Measurements from ENCODE around the gene VTI1A. TPM values are rescaled to one million over a fixed set of nuclear protein-coding genes. Genes with fewer than 3 reads are reported as not detected.

Gene VTI1A
- total RNA-seq, 3 donors from 2014 or later (not counting 1 experiment from before 2014, with no cell fraction given): 62.6 to 77.6 (median 68.2) TPM

GRCh38 chr10:112721080-112721698 lies 274.2 kb downstream of the VTI1A start:
- 63% methylated on average over 3 of the region's 5 CpGs for WGBS (ENCODE audit: insufficient coverage)
- H3K4me1 ChIP-seq (ENCODE audit: control insufficient read depth, insufficient read depth, low read length): no peaks in the 10 kb centered on the region
- H3K4me3 ChIP-seq (ENCODE audit: low read length): no peak overlapping the region
- no peak overlapping the region for H3K4me3 Mint-ChIP-seq
- peaks cover 5 to 7% of the 10 kb centered on the region in 2 donors for H3K4me1 Mint-ChIP-seq
- H3K27ac Mint-ChIP-seq: no peak overlapping the region
- no peaks in the 10 kb centered on the region for H3K9me3 ChIP-seq (ENCODE audit: control insufficient read depth, insufficient read depth, low read length)
- H3K36me3 Mint-ChIP-seq: no peaks in the 10 kb centered on the region
- ATAC-seq (peak in 1 of 3 donors; percentile 72), DNase-seq (peak in 1 of 2 donors; percentile 61)
- intact Hi-C loops (cut with micrococcal nuclease): loop anchor here (1.0 to 2.0 kb wide), 2 partner anchors 406 to 664 kb away; no protein-coding TSS in a partner anchor
- no peaks in the 10 kb centered on the region for H3K9me3 Mint-ChIP-seq
- no peak overlapping the region for H3K27ac ChIP-seq (ENCODE audit: low read length)
- TF ChIP-seq CTCF (IDR thresholded peaks at IDR 0.05): peak; percentile 66
- H3K27me3 Mint-ChIP-seq (ENCODE audit: low read depth in 2 of 2): no peaks in the 10 kb centered on the region
- no peaks in the 10 kb centered on the region for H3K36me3 ChIP-seq (ENCODE audit: control insufficient read depth, insufficient read depth, low read length)
- H3K27me3 ChIP-seq (ENCODE audit: control insufficient read depth, insufficient read depth, low read length): no peaks in the 10 kb centered on the region

GRCh38 chr10:112722758-112723157 lies 275.7 kb downstream of the VTI1A start:
- Histone ChIP-seq H3K4me1 (ENCODE audit: control insufficient read depth, insufficient read depth, low read length) (no peaks in the 10 kb centered on the region), H3K36me3 (ENCODE audit: control insufficient read depth, insufficient read depth, low read length) (no peaks in the 10 kb centered on the region), H3K9me3 (ENCODE audit: control insufficient read depth, insufficient read depth, low read length) (no peaks in the 10 kb centered on the region), H3K4me3 (ENCODE audit: low read length) (no peak overlapping the region), H3K27me3 (ENCODE audit: control insufficient read depth, insufficient read depth, low read length) (no peaks in the 10 kb centered on the region), H3K27ac (ENCODE audit: low read length) (no peak overlapping the region)
- Mint-ChIP-seq H3K4me3 (no peak overlapping the region), H3K9me3 (no peaks in the 10 kb centered on the region), H3K27ac (no peak overlapping the region), H3K36me3 (no peaks in the 10 kb centered on the region), H3K4me1 (peaks cover 5 to 7% of the 10 kb centered on the region in 2 donors), H3K27me3 (ENCODE audit: low read depth in 2 of 2) (no peaks in the 10 kb centered on the region)
- intact Hi-C loops (cut with micrococcal nuclease): no loop called here
- ATAC-seq: no peak
- 85% methylated on average over 2 of the region's 3 CpGs for WGBS (ENCODE audit: insufficient coverage)
- DNase-seq: no peak
- no peak for TF ChIP-seq CTCF (IDR thresholded peaks at IDR 0.05)

GRCh38 chr10:112723876-112724275 lies 276.9 kb downstream of the VTI1A start:
- Mint-ChIP-seq H3K9me3 (no peaks in the 10 kb centered on the region), H3K36me3 (no peaks in the 10 kb centered on the region)
- intact Hi-C loops (cut with micrococcal nuclease): no loop called here

More at GRCh38 chr10:112723876-112724275, 276.9 kb downstream of the VTI1A start:
- Histone ChIP-seq H3K27me3 (ENCODE audit: control insufficient read depth, insufficient read depth, low read length) (no peaks in the 10 kb centered on the region), H3K27ac (ENCODE audit: low read length) (no peak overlapping the region), H3K36me3 (ENCODE audit: control insufficient read depth, insufficient read depth, low read length) (no peaks in the 10 kb centered on the region), H3K9me3 (ENCODE audit: control insufficient read depth, insufficient read depth, low read length) (no peaks in the 10 kb centered on the region), H3K4me1 (ENCODE audit: control insufficient read depth, insufficient read depth, low read length) (no peaks in the 10 kb centered on the region), H3K4me3 (ENCODE audit: low read length) (no peak overlapping the region)
- no peak for DNase-seq
- no peak overlapping the region for H3K4me3 Mint-ChIP-seq
- peaks cover 0 to 7% of the 10 kb centered on the region in 2 donors for H3K4me1 Mint-ChIP-seq
- ATAC-seq: no peak
- H3K27ac Mint-ChIP-seq: no peak overlapping the region
- no peaks in the 10 kb centered on the region for H3K27me3 Mint-ChIP-seq (ENCODE audit: low read depth in 2 of 2)
- TF ChIP-seq CTCF (IDR thresholded peaks at IDR 0.05): no peak
